Stimulated activated CD4-positive, alpha-beta T cell treated with anti-CD3 and anti-CD28 coated beads, Interleukin-1b, Interleukin-23, amount 100 ng/mL, for 24 hours (primary cell): ENCODE measurements around the gene CD74.

Experiments
- DNase-seq, 4 experiments: peaks; one replicate each; pipeline ENCODE4 v3.0.0-alpha.2; 2020; ENCODE audit warnings: low read depth in 4 of 4, low spot score in 1 of 4

Gene CD74

GRCh38 chr5:150368526-150368925 is 44.2 kb downstream of the CD74 start:
- no peak for DNase-seq

- DNase-seq = no peak
Observed at GRCh38 chr5:150364004-150364403, 48.7 kb downstream of the CD74 start.

GRCh38 chr5:150363185-150363584 is 49.5 kb downstream of the CD74 start:
- DNase-seq = no peak

GRCh38 chr5:150361301-150361700 is 51.4 kb downstream of the CD74 start:
- no peak for DNase-seq

- DNase-seq = no peak
Observed at GRCh38 chr5:150358261-150359095, 54.2 kb downstream of the CD74 start.

- peak; percentile 93 to 97 (median 96) for DNase-seq
Observed at GRCh38 chr5:150357326-150358260, 55.1 kb downstream of the CD74 start, which contains the start of gene TCOF1. TSS of gene TCOF1 (plus strand) at chr5:150357697. CDS start at chr5:150357747, 50 bp downstream.

GRCh38 chr5:150356575-150357294 is 56.0 kb downstream of the CD74 start:
- DNase-seq = no peak

- DNase-seq = no peak
Observed at GRCh38 chr5:150355791-150356190, 56.9 kb downstream of the CD74 start.

GRCh38 chr5:150353032-150353675 is 59.6 kb downstream of the CD74 start:
- DNase-seq = no peak

GRCh38 chr5:150352244-150353031 is 60.3 kb downstream of the CD74 start:
- no peak for DNase-seq
